ENCODE measurements around the gene NBPF1. TPM values are rescaled to one million over a fixed set of nuclear protein-coding genes. Genes with fewer than 3 reads are reported as not detected.

NBPF1 gene
- total and polyA plus RNA-seq, 9 of the 15 experiments (the other 6 are each of a cell fraction or from before 2014, with no cell fraction given): 5.2 to 42.6 (median 24.1) TPM

DNA sequence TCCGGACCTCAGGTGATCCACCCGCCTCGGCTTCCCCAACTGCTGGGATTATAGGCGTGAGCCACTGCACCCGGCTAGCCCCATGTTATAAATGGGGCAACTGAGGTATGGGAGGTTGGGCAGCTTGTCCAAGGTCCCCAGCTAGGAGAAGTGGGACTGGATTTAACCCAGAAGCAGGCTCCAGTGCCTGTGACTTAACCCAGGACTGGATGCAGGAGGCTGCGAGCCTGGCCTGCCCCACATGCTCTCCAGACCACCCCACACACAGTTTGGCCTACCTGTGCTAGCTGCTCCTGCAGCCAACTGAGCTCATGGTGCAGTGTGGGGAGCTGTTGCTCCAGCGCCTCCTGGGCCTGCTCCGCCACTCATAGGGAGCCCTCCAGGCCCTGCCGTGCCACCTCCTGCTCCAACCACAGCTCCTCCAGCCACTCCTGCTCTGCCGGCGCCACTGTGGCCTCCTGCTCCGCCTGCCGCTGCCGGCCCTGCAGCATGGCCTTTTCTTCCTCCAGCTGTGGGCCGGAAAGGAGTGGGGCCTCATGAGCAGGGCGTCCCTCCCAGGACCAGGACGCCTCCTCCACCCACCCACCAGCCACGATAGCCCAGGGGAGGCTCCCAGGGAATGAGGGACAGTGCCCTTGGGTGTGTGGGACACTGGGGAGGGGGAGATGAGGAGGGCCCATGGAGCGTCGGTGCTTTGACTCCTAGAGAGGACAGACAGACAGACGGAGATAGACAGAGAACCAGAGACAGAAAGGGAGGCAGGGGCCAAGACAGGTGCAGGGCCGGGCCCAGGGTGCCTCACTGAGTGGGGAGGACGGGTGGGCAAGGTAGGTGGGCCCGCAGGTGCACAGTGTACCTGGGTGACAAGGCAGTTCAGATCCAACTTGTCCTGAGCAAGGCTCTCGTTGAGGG is 12.4 kb upstream of the NBPF1 start (continued):
- TF ChIP-seq, protein P1, sequence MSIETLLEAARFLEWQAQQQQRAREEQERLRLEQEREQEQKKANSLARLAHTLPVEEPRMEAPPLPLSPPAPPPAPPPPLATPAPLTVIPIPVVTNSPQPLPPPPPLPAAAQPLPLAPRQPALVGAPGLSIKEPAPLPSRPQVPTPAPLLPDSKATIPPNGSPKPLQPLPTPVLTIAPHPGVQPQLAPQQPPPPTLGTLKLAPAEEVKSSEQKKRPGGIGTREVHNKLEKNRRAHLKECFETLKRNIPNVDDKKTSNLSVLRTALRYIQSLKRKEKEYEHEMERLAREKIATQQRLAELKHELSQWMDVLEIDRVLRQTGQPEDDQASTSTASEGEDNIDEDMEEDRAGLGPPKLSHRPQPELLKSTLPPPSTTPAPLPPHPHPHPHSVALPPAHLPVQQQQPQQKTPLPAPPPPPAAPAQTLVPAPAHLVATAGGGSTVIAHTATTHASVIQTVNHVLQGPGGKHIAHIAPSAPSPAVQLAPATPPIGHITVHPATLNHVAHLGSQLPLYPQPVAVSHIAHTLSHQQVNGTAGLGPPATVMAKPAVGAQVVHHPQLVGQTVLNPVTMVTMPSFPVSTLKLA (conservative IDR thresholded peaks at IDR 0.05): no peak
- no peak for TF ChIP-seq CBX2 (IDR thresholded peaks at IDR 0.05; ENCODE audit: insufficient read depth, low read length, poor library complexity, severe bottlenecking)
- TF ChIP-seq GABPB2 (CRISPR knock-in tag; conservative IDR thresholded peaks at IDR 0.05): no peak
- peak; percentile 70 for TF ChIP-seq RBFOX2 (IDR thresholded peaks at IDR 0.05; ENCODE audit: low read depth, low read length)
- TF ChIP-seq NBN (IDR thresholded peaks at IDR 0.05; ENCODE audit: low read depth): no peak
- TF ChIP-seq, protein P2, sequence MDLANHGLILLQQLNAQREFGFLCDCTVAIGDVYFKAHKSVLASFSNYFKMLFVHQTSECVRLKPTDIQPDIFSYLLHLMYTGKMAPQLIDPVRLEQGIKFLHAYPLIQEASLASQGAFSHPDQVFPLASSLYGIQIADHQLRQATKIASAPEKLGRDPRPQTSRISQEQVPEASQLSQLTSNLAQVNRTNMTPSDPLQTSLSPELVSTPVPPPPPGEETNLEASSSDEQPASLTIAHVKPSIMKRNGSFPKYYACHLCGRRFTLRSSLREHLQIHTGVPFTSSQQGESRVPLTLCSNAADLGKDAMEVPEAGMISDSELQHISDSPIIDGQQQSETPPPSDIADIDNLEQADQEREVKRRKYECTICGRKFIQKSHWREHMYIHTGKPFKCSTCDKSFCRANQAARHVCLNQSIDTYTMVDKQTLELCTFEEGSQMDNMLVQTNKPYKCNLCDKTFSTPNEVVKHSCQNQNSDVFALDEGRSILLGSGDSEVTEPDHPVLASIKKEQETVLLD (IDR thresholded peaks at IDR 0.05): no peak
- no peak for TF ChIP-seq MYC (IDR thresholded peaks at IDR 0.05; ENCODE audit: low read depth, low read length)
- TF ChIP-seq MYC (CRISPR knock-in tag; IDR thresholded peaks at IDR 0.05; ENCODE audit: borderline replicate concordance, low read depth): no peak
- TF ChIP-seq CBFB (CRISPR knock-in tag; IDR thresholded peaks at IDR 0.05): peak; percentile 14; the same call in 1 of the 2 replicates
- TF ChIP-seq, protein P3, sequence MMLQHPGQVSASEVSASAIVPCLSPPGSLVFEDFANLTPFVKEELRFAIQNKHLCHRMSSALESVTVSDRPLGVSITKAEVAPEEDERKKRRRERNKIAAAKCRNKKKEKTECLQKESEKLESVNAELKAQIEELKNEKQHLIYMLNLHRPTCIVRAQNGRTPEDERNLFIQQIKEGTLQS (IDR thresholded peaks at IDR 0.05): no peak
- TF ChIP-seq, protein P3 (CRISPR knock-in tag; conservative IDR thresholded peaks at IDR 0.05): peak; percentile 66; the same call in 1 of the 2 replicates
- TF ChIP-seq, protein P4, sequence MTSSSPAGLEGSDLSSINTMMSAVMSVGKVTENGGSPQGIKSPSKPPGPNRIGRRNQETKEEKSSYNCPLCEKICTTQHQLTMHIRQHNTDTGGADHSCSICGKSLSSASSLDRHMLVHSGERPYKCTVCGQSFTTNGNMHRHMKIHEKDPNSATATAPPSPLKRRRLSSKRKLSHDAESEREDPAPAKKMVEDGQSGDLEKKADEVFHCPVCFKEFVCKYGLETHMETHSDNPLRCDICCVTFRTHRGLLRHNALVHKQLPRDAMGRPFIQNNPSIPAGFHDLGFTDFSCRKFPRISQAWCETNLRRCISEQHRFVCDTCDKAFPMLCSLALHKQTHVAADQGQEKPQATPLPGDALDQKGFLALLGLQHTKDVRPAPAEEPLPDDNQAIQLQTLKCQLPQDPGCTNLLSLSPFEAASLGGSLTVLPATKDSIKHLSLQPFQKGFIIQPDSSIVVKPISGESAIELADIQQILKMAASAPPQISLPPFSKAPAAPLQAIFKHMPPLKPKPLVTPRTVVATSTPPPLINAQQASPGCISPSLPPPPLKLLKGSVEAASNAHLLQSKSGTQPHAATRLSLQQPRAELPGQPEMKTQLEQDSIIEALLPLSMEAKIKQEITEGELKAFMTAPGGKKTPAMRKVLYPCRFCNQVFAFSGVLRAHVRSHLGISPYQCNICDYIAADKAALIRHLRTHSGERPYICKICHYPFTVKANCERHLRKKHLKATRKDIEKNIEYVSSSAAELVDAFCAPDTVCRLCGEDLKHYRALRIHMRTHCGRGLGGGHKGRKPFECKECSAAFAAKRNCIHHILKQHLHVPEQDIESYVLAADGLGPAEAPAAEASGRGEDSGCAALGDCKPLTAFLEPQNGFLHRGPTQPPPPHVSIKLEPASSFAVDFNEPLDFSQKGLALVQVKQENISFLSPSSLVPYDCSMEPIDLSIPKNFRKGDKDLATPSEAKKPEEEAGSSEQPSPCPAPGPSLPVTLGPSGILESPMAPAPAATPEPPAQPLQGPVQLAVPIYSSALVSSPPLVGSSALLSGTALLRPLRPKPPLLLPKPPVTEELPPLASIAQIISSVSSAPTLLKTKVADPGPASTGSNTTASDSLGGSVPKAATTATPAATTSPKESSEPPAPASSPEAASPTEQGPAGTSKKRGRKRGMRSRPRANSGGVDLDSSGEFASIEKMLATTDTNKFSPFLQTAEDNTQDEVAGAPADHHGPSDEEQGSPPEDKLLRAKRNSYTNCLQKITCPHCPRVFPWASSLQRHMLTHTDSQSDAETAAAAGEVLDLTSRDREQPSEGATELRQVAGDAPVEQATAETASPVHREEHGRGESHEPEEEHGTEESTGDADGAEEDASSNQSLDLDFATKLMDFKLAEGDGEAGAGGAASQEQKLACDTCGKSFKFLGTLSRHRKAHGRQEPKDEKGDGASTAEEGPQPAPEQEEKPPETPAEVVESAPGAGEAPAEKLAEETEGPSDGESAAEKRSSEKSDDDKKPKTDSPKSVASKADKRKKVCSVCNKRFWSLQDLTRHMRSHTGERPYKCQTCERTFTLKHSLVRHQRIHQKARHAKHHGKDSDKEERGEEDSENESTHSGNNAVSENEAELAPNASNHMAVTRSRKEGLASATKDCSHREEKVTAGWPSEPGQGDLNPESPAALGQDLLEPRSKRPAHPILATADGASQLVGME (CRISPR knock-in tag; IDR thresholded peaks at IDR 0.05): no peak
- no peak for TF ChIP-seq XRCC5 (IDR thresholded peaks at IDR 0.05; ENCODE audit: low read depth, low read length)
- TF ChIP-seq ZFP30 (CRISPR knock-in tag; IDR thresholded peaks at IDR 0.05; ENCODE audit: borderline replicate concordance): no peak
